BLaER1 treated with 17β-estradiol and CSF1 and Interleukin-3, amounts not matched to agents 10 nM and 100 nM (cell line): ENCODE data around the gene PTMS.

Experiments
- H3K27ac ChIP-seq, 11 experiments: shearing (Covaris generic); formaldehyde crosslinking; 2 replicates each; pipeline ENCODE4 v1.8.1; 2022
- H3K27me3 ChIP-seq, 11 experiments: shearing (Covaris generic); formaldehyde crosslinking; 2 replicates each; pipeline ENCODE4 v1.8.1; 2022
- H3K36me3 ChIP-seq, 11 experiments: shearing (Covaris generic); formaldehyde crosslinking; 2 replicates each; pipeline ENCODE4 v1.8.1; 2022
- H3K4me1 ChIP-seq, 10 experiments: shearing (Covaris generic); formaldehyde crosslinking; 2 replicates each; pipeline ENCODE4 v1.8.1; 2022
- H3K4me2 ChIP-seq, 11 experiments: shearing (Covaris generic); formaldehyde crosslinking; 2 replicates each; pipeline ENCODE4 v1.8.1; 2022
- H3K4me3 ChIP-seq, 10 experiments: shearing (Covaris generic); formaldehyde crosslinking; 2 replicates each; pipeline ENCODE4 v1.8.1; 2022
- H3K9ac ChIP-seq, 11 experiments: shearing (Covaris generic); formaldehyde crosslinking; 2 replicates each; pipeline ENCODE4 v1.8.1; 2022
- H3K9me3 ChIP-seq, 11 experiments: shearing (Covaris generic); formaldehyde crosslinking; replicated peaks in 1 of 11; 2 replicates each; pipeline ENCODE4 v1.8.1; 2022
- H4K20me1 ChIP-seq, 11 experiments: shearing (Covaris generic); formaldehyde crosslinking; 2 replicates each; pipeline ENCODE4 v1.8.1; 2022
- Cebpa-rat ChIP-seq, 11 experiments: shearing (Covaris generic); IDR thresholded peaks; 2 replicates each; pipeline ENCODE4 v1.8.1; 2022

Gene PTMS

GRCh38 chr12:6747216-6747615, 18.9 kb upstream of the PTMS start:
- Histone ChIP-seq H3K4me2 (peak overlapping the region in 1 of 11 experiments; percentile 3; a peak in 1 of 22 replicates), H4K20me1 (peaks cover 0 to 31% (median 9%) of the 10 kb centered on the region in 11 experiments; a peak in 12 of 22 replicates), H3K36me3 (peaks cover 53 to 61% (median 59%) of the 10 kb centered on the region in 11 experiments), H3K9ac (no peak overlapping the region; a peak in 1 of 22 replicates), H3K4me3 (no peak overlapping the region), H3K27me3 (no peaks in the 10 kb centered on the region), H3K27ac (peak overlapping the region in 6 of 11 experiments; percentile 37 to 84 (median 80); a peak in 7 of 22 replicates), H3K4me1 (peaks cover 29 to 57% (median 44%) of the 10 kb centered on the region in 10 experiments), H3K9me3 (no peaks in the 10 kb centered on the region)
- TF ChIP-seq Cebpa-rat (IDR thresholded peaks at IDR 0.05) = no peak

GRCh38 chr12:6748761-6749160, 17.4 kb upstream of the PTMS start:
- no peaks in the 10 kb centered on the region for H3K9me3 ChIP-seq
- no peak for TF ChIP-seq Cebpa-rat (IDR thresholded peaks at IDR 0.05)
- no peak overlapping the region for H3K4me2 ChIP-seq
- H3K9ac ChIP-seq = no peak overlapping the region
- H3K36me3 ChIP-seq = peaks cover 53 to 61% (median 59%) of the 10 kb centered on the region in 11 experiments
- peaks cover 32 to 61% (median 47%) of the 10 kb centered on the region in 10 experiments for H3K4me1 ChIP-seq
- no peak overlapping the region for H3K4me3 ChIP-seq
- no peak overlapping the region for H3K27ac ChIP-seq
- H3K27me3 ChIP-seq = no peaks in the 10 kb centered on the region
- H4K20me1 ChIP-seq = peaks cover 0 to 36% (median 11%) of the 10 kb centered on the region in 11 experiments; a peak in 12 of 22 replicates

- Histone ChIP-seq H3K9me3 (no peaks in the 10 kb centered on the region), H3K4me2 (peak overlapping the region in 5 of 11 experiments; percentile 94 to 99 (median 96); a peak in 7 of 22 replicates), H3K4me1 (peaks cover 35 to 62% (median 47%) of the 10 kb centered on the region in 10 experiments), H4K20me1 (peaks cover 0 to 36% (median 11%) of the 10 kb centered on the region in 11 experiments; a peak in 12 of 22 replicates), H3K36me3 (peaks cover 53 to 61% (median 59%) of the 10 kb centered on the region in 11 experiments), H3K27me3 (no peaks in the 10 kb centered on the region), H3K9ac (peak overlapping the region in 4 of 11 experiments; percentile 0 to 96 (median 16); a peak in 5 of 22 replicates), H3K4me3 (no peak overlapping the region), H3K27ac (no peak overlapping the region)
- TF ChIP-seq Cebpa-rat (IDR thresholded peaks at IDR 0.05) = no peak
Measured at GRCh38 chr12:6750506-6750905, 15.7 kb upstream of the PTMS start.

GRCh38 chr12:6751767-6752166, 14.4 kb upstream of the PTMS start:
- TF ChIP-seq Cebpa-rat (IDR thresholded peaks at IDR 0.05) = no peak
- Histone ChIP-seq H3K27me3 (no peaks in the 10 kb centered on the region; a peak in 1 of 22 replicates), H3K36me3 (peaks cover 51 to 53% (median 52%) of the 10 kb centered on the region in 11 experiments), H3K9ac (peak overlapping the region; percentile 92 to 97 (median 94)), H3K27ac (peak overlapping the region in 1 of 11 experiments; percentile 94; a peak in 1 of 22 replicates), H3K4me2 (peak overlapping the region; percentile 84 to 99 (median 95)), H3K9me3 (no peaks in the 10 kb centered on the region), H3K4me3 (peak overlapping the region; percentile 82 to 93 (median 88)), H4K20me1 (peaks cover 0 to 36% (median 11%) of the 10 kb centered on the region in 11 experiments; a peak in 12 of 22 replicates), H3K4me1 (peaks cover 25 to 53% (median 37%) of the 10 kb centered on the region in 10 experiments)

- Histone ChIP-seq H3K27ac (peak overlapping the region; percentile 84 to 97 (median 92)), H3K9me3 (no peaks in the 10 kb centered on the region), H3K4me2 (peak overlapping the region; percentile 84 to 99 (median 95)), H4K20me1 (peaks cover 0 to 36% (median 11%) of the 10 kb centered on the region in 11 experiments; a peak in 12 of 22 replicates), H3K9ac (peak overlapping the region; percentile 92 to 97 (median 94)), H3K27me3 (no peaks in the 10 kb centered on the region; a peak in 1 of 22 replicates), H3K4me3 (peak overlapping the region; percentile 82 to 93 (median 88)), H3K4me1 (peaks cover 31 to 57% (median 41%) of the 10 kb centered on the region in 10 experiments), H3K36me3 (peaks cover 45 to 48% (median 46%) of the 10 kb centered on the region in 11 experiments)
- TF ChIP-seq Cebpa-rat (IDR thresholded peaks at IDR 0.05) = no peak
Measured at GRCh38 chr12:6752167-6752920, 13.8 kb upstream of the PTMS start.

- H3K9me3 ChIP-seq = no peaks in the 10 kb centered on the region
- peak within 1 kb of the TSS; percentile 92 to 97 (median 94) for H3K9ac ChIP-seq
- peaks cover 37 to 40% (median 38%) of the 10 kb centered on the region in 11 experiments for H3K36me3 ChIP-seq
Measured at GRCh38 chr12:6752921-6753771, 13.0 kb upstream of the PTMS start, which contains the start of gene MLF2. Gene MLF2, minus strand, starts transcription at chr12:6753141. Its CDS starts 807 bp downstream, at chr12:6752334.

GRCh38 chr12:6753772-6754356, 12.3 kb upstream of the PTMS start:
- peaks cover 30 to 32% (median 31%) of the 10 kb centered on the region in 11 experiments for H3K36me3 ChIP-seq
- peak overlapping the region; percentile 81 to 99 (median 95) for H3K4me2 ChIP-seq
- peak overlapping the region; percentile 39 to 97 (median 94) for H3K9ac ChIP-seq
- H3K9me3 ChIP-seq = no peaks in the 10 kb centered on the region
- H3K27me3 ChIP-seq = no peaks in the 10 kb centered on the region; a peak in 1 of 22 replicates
- peak overlapping the region in 8 of 10 experiments; percentile 87 to 93 (median 90); a peak in 12 of 20 replicates for H3K4me3 ChIP-seq
- no peak for TF ChIP-seq Cebpa-rat (IDR thresholded peaks at IDR 0.05)
- H3K4me1 ChIP-seq = peaks cover 38 to 59% (median 48%) of the 10 kb centered on the region in 10 experiments
- H3K27ac ChIP-seq = peak overlapping the region in 9 of 11 experiments; percentile 5 to 97 (median 91); a peak in 12 of 22 replicates
- H4K20me1 ChIP-seq = peaks cover 0 to 36% (median 11%) of the 10 kb centered on the region in 11 experiments; a peak in 12 of 22 replicates

More at GRCh38 chr12:6752921-6753771, 13.0 kb upstream of the PTMS start, which contains the start of gene MLF2:
- TF ChIP-seq Cebpa-rat (IDR thresholded peaks at IDR 0.05) = no peak
- H3K4me1 ChIP-seq = peaks cover 33 to 54% (median 43%) of the 10 kb centered on the region in 10 experiments
- peak within 1 kb of the TSS; percentile 84 to 97 (median 92) for H3K27ac ChIP-seq
- peak within 1 kb of the TSS; percentile 82 to 93 (median 88) for H3K4me3 ChIP-seq
- no peaks in the 10 kb centered on the region; a peak in 1 of 22 replicates for H3K27me3 ChIP-seq
- peak within 1 kb of the TSS; percentile 84 to 99 (median 95) for H3K4me2 ChIP-seq
- H4K20me1 ChIP-seq = peaks cover 0 to 36% (median 11%) of the 10 kb centered on the region in 11 experiments; a peak in 12 of 22 replicates
